Sigmoid colon (tissue), 7 donors: ENCODE measurements around the gene UFC1. TPM values are rescaled to one million over a fixed set of nuclear protein-coding genes. Genes with fewer than 3 reads are reported as not detected.

ENCODE experiments used
- DNase-seq: peaks from one replicate; pipeline ENCODE4 v3.0.0-alpha.2; 2019
- H3K27ac ChIP-seq, 4 donors: fragments of 200-600 bp; sonication (generic); one replicate each; pipeline ENCODE4 v1.5.1; 2016 to 2019; ENCODE audit warnings: mild to moderate bottlenecking in 1 of 4
- H3K27me3 ChIP-seq, 3 donors: fragments of 200-600 bp; sonication (generic); one replicate each; pipeline ENCODE4 v1.5.1; 2019; ENCODE audit warnings: mild to moderate bottlenecking in 1 of 3
- H3K36me3 ChIP-seq, 4 donors: fragments of 200-600 bp; sonication (generic); one replicate each; pipeline ENCODE4 v1.5.1; 2016 to 2019
- H3K4me1 ChIP-seq, 4 donors: fragments of 200-600 bp; sonication (generic); one replicate each; pipeline ENCODE4 v1.5.1; 2017 to 2019
- H3K4me3 ChIP-seq, 4 donors: fragments of 200-600 bp; sonication (generic); one replicate each; pipeline ENCODE4 v1.5.1; 2017 to 2019; ENCODE audit warnings: mild to moderate bottlenecking in 2 of 4, moderate library complexity in 1 of 4
- H3K9me3 ChIP-seq, 4 donors: fragments of 200-600 bp in 3 of 4; sonication (generic) in 3 of 4; one replicate each; pipeline versions ENCODE4 v1.5.1 to v1.6.1; 2013 to 2019
- EP300 ChIP-seq, 4 donors: sonication (generic); formaldehyde crosslinking; IDR thresholded peaks; one replicate each; pipeline ENCODE4 v1.6.1; 2017; ENCODE audit warnings: antibody characterized with exemption in 4 of 4
- POLR2A ChIP-seq, 2 donors: fragments of 450-650 bp; IDR thresholded peaks; one replicate each; pipeline ENCODE4 v1.6.1; 2016; ENCODE audit warnings: antibody characterized with exemption in 2 of 2, mild to moderate bottlenecking in 2 of 2, moderate library complexity in 2 of 2
- POLR2AphosphoS5 ChIP-seq, 4 donors: sonication (generic); formaldehyde crosslinking; IDR thresholded peaks; one replicate each; pipeline ENCODE4 v1.6.1; 2017; ENCODE audit warnings: antibody characterized with exemption in 4 of 4
- WGBS, 2 donors: extraction: QIAGEN DNeasy Blood & Tissue Kit; methylation state at CpG; one replicate each; pipeline ENCODE4 v1.1.7; 2013; 5-methylcytosine and 5-hydroxymethylcytosine counted together
- intact Hi-C: fragments of 100-400 bp; cut with DNase I; formaldehyde crosslinking; loops from one replicate; pipeline ENCODE4 v1.15.1; 2023
- polyA plus RNA-seq, 3 donors: library from polyadenylated mRNA; stranded (reverse); fragments of 200-250 nt; gene quantifications; one replicate each; pipeline ENCODE4 v1.2.3, GENCODE V29; 2013
- total RNA-seq, 4 donors: library from RNA; depleted of rRNA; stranded (reverse); fragments of >200 nt; gene quantifications; one replicate each; pipeline ENCODE4 v1.1.0, GENCODE V29; 2016
- TF ChIP-seq, protein P1 (sequence below), 4 experiments: fragments of 450-650 bp in 3 of 4; fragments of 200-600 bp in 1 of 4; IDR thresholded peaks; one replicate each; pipeline ENCODE4 v1.5.1; 2016 to 2019; ENCODE audit warnings: antibody characterized with exemption in 4 of 4, mild to moderate bottlenecking in 3 of 4, moderate library complexity in 2 of 4
- donor health status: healthy with polysubstance abuse.
- donor health status: Bipolar disorder and iron deficiency.
- donor health status: healthy.

The UFC1 gene
- total and polyA plus RNA-seq, 7 donors, result 49.0 to 249 (median 77.8) TPM

DNA sequence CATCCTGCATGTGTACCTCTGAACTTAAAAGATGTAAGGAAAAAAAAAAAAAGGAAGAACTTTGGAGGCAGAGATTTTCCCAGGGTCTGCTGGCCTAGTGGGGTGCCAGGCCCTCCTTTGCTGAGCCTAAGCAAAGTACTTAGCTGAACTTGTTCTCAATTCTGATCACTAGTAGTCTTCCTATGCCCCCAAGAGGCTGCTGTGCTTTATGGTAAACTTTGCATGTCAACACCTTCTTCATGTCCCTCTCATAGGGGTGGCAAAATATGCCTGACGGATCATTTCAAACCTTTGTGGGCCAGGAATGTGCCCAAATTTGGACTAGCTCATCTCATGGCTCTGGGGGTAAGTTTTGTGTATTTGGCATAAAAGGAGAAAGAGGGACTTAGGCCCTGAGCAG lies 4.1 kb downstream of the UFC1 start:
- intact Hi-C loops, result loop anchor here (2.0 to 5.0 kb wide), 2 partner anchors 25 to 41 kb away; partner anchors contain the start of genes DEDD, NIT1 and PFDN2
- no peak for TF ChIP-seq EP300 (IDR thresholded peaks at IDR 0.05)
- TF ChIP-seq, protein P1, sequence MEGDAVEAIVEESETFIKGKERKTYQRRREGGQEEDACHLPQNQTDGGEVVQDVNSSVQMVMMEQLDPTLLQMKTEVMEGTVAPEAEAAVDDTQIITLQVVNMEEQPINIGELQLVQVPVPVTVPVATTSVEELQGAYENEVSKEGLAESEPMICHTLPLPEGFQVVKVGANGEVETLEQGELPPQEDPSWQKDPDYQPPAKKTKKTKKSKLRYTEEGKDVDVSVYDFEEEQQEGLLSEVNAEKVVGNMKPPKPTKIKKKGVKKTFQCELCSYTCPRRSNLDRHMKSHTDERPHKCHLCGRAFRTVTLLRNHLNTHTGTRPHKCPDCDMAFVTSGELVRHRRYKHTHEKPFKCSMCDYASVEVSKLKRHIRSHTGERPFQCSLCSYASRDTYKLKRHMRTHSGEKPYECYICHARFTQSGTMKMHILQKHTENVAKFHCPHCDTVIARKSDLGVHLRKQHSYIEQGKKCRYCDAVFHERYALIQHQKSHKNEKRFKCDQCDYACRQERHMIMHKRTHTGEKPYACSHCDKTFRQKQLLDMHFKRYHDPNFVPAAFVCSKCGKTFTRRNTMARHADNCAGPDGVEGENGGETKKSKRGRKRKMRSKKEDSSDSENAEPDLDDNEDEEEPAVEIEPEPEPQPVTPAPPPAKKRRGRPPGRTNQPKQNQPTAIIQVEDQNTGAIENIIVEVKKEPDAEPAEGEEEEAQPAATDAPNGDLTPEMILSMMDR (IDR thresholded peaks at IDR 0.05), result no peak
- TF ChIP-seq POLR2A (IDR thresholded peaks at IDR 0.05), result no peak
- no peak for TF ChIP-seq POLR2AphosphoS5 (IDR thresholded peaks at IDR 0.05)
- 92 to 93% methylated on average over 1 of the region's 1 CpG for WGBS, 2 donors

GRCh38 chr1:161158316-161159010 lies 4.7 kb downstream of the UFC1 start:
- H3K27ac ChIP-seq, result peak overlapping the region; percentile 86 to 93 (median 90)
- peak overlapping the region in 3 of 4 donors; percentile 82 to 96 (median 90) for H3K4me3 ChIP-seq
- H3K27me3 ChIP-seq, result no peaks in the 10 kb centered on the region
- WGBS, 2 donors, result 52 to 66% methylated on average over 9 of the region's 9 CpGs
- DNase-seq, result no peak
- intact Hi-C loops, result loop anchor here (2.0 to 5.0 kb wide), 2 partner anchors 26 to 41 kb away; partner anchors contain the start of genes DEDD, NIT1 and PFDN2
- H3K36me3 ChIP-seq, result peaks cover 0 to 42% (median 7%) of the 10 kb centered on the region in 4 donors
- H3K9me3 ChIP-seq, result no peaks in the 10 kb centered on the region
- TF ChIP-seq EP300 (IDR thresholded peaks at IDR 0.05) (no peak), POLR2A (IDR thresholded peaks at IDR 0.05) (no peak), POLR2AphosphoS5 (IDR thresholded peaks at IDR 0.05) (no peak)
- TF ChIP-seq, protein P1 (IDR thresholded peaks at IDR 0.05), result no peak
- H3K4me1 ChIP-seq, result peaks cover 0 to 43% (median 39%) of the 10 kb centered on the region in 4 donors

More for the DNA sequence above, 4.1 kb downstream of the UFC1 start:
- H3K27ac ChIP-seq, result no peak overlapping the region
- H3K4me1 ChIP-seq, result peaks cover 0 to 44% (median 41%) of the 10 kb centered on the region in 4 donors
- peaks cover 0 to 36% (median 5%) of the 10 kb centered on the region in 4 donors for H3K36me3 ChIP-seq
- no peak overlapping the region for H3K4me3 ChIP-seq
- H3K9me3 ChIP-seq, result no peaks in the 10 kb centered on the region
- H3K27me3 ChIP-seq, result no peaks in the 10 kb centered on the region
- no peak for DNase-seq

GRCh38 chr1:161159087-161159912 lies 5.5 kb downstream of the UFC1 start, which contains the start of gene USP21:
Gene USP21 (plus strand): TSS chr1:161159500. CDS start chr1:161160641, 1,141 bp downstream.
- H3K4me3 ChIP-seq, result peak within 1 kb of the TSS; percentile 82 to 97 (median 93)
- H3K36me3 ChIP-seq, result peaks cover 0 to 50% (median 9%) of the 10 kb centered on the region in 4 donors
- TF ChIP-seq POLR2AphosphoS5 (IDR thresholded peaks at IDR 0.05), result peak in 3 of 4 donors; percentile 50 to 78 (median 71)
- no peak for TF ChIP-seq EP300 (IDR thresholded peaks at IDR 0.05)
- TF ChIP-seq, protein P1 (IDR thresholded peaks at IDR 0.05), result peak in 2 of 4 experiments; percentile 17 to 32
- peak; percentile 47 to 52 for TF ChIP-seq POLR2A (IDR thresholded peaks at IDR 0.05)
- DNase-seq, result peak; percentile 96
- 1 to 3% methylated on average over 60 of the region's 60 CpGs for WGBS, 2 donors
- intact Hi-C loops, result loop anchor here (2.0 to 5.0 kb wide), 2 partner anchors 26 to 42 kb away; partner anchors contain the start of genes DEDD, NIT1 and PFDN2
- no peaks in the 10 kb centered on the region for H3K9me3 ChIP-seq
- H3K4me1 ChIP-seq, result peaks cover 0 to 42% (median 39%) of the 10 kb centered on the region in 4 donors
- no peaks in the 10 kb centered on the region for H3K27me3 ChIP-seq
- peak within 1 kb of the TSS; percentile 86 to 93 (median 90) for H3K27ac ChIP-seq

DNA sequence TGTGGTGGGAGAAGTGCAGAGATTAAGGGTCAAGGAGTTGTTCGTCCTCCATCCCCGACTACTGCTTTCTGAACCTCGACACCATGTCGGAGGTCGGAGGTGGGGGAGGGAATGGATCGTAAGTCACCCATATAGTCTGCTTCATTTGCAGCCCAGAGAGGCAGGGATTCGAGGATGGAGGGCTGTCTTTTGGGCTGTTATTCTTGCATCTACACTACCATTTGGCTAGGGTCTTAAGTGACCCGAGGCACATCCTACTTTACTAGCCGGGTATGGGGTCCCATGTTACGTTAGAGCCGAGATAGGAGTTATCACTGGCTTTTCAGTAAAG lies 6.1 kb downstream of the UFC1 start:
- Histone ChIP-seq H3K27me3 (no peaks in the 10 kb centered on the region), H3K27ac (peak overlapping the region; percentile 86 to 93 (median 90)), H3K9me3 (no peaks in the 10 kb centered on the region), H3K36me3 (peaks cover 0 to 55% (median 9%) of the 10 kb centered on the region in 4 donors), H3K4me1 (peaks cover 0 to 37% (median 33%) of the 10 kb centered on the region in 4 donors), H3K4me3 (peak overlapping the region; percentile 82 to 97 (median 93))
- 7 to 12% methylated on average over 11 of the region's 11 CpGs for WGBS, 2 donors
- no peak for TF ChIP-seq EP300 (IDR thresholded peaks at IDR 0.05)
- no peak for TF ChIP-seq POLR2A (IDR thresholded peaks at IDR 0.05)
- TF ChIP-seq, protein P1 (IDR thresholded peaks at IDR 0.05), result no peak
- no peak for TF ChIP-seq POLR2AphosphoS5 (IDR thresholded peaks at IDR 0.05)
- DNase-seq, result no peak
- intact Hi-C loops, result loop anchor here (2.0 to 5.0 kb wide), 2 partner anchors 27 to 43 kb away; partner anchors contain the start of genes DEDD, NIT1 and PFDN2
